Activated B cell treated with CpG ODN at 0.5 μM for 24 hours (primary cell): Measurements from ENCODE around the gene NPAS1. TPM values are rescaled to one million over a fixed set of nuclear protein-coding genes. Genes with fewer than 3 reads are reported as not detected.

Experiments
- ATAC-seq: fragments of 200-7000 bp; cut with Tn5 transposase; one replicate; pipeline ENCODE4 v1.10.0; 2021; ENCODE audit warnings: low read depth, mild to moderate bottlenecking, moderate library complexity
- CTCF ChIA-PET: fragments of 350-600 bp; sonication (Branson Sonifier 250); formaldehyde crosslinking; loops from one replicate; lab custom pipeline; 2021; ENCODE audit warnings: antibody characterized with exemption; lab: Charles Lee
- POLR2A ChIA-PET: fragments of 350-600 bp; sonication (Branson Sonifier 250); formaldehyde crosslinking; loops from one replicate; lab custom pipeline; 2021; ENCODE audit warnings: antibody characterized with exemption; lab: Charles Lee
- DNase-seq: peaks from one replicate; pipeline ENCODE4 v3.0.0; 2022
- H3K27ac Mint-ChIP-seq: one replicate; pipeline ENCODE4 v1.8.0; 2020; ENCODE audit warnings: mixed read lengths
- H3K27me3 Mint-ChIP-seq: one replicate; pipeline ENCODE4 v1.8.0; 2021; ENCODE audit warnings: mixed read lengths
- H3K36me3 Mint-ChIP-seq: one replicate; pipeline ENCODE4 v1.8.0; 2021; ENCODE audit warnings: low read depth, mixed read lengths
- H3K4me1 Mint-ChIP-seq: one replicate; pipeline ENCODE4 v1.8.0; 2021; ENCODE audit warnings: mixed read lengths
- H3K4me3 Mint-ChIP-seq: one replicate; pipeline ENCODE4 v1.8.0; 2020; ENCODE audit warnings: mild to moderate bottlenecking, mixed read lengths
- H3K9me3 Mint-ChIP-seq: one replicate; pipeline ENCODE4 v1.8.0; 2020; ENCODE audit warnings: mixed read lengths
- CTCF ChIP-seq: fragments of 200-600 bp; IDR thresholded peaks from one replicate; pipeline ENCODE4 v1.8.0; 2022; ENCODE audit warnings: antibody characterized with exemption, mild to moderate bottlenecking
- intact Hi-C: fragments of 100-400 bp; cut with micrococcal nuclease; formaldehyde crosslinking; loops from one replicate; pipeline ENCODE4 v1.15.1; 2024
- total RNA-seq: library from RNA; stranded (reverse); gene quantifications from 2 replicates; pipeline ENCODE4 v1.2.3, GENCODE V29; 2022

Gene NPAS1
- total RNA-seq, 1 donor from 2014 or later, result 0.40 TPM

GRCh38 chr19:47058621-47059022, 39.0 kb downstream of the NPAS1 start:
- no peak for DNase-seq
- Mint-ChIP-seq H3K9me3 (no peaks in the 10 kb centered on the region), H3K4me1 (no peaks in the 10 kb centered on the region), H3K36me3 (peaks cover 2% of the 10 kb centered on the region), H3K4me3 (no peak overlapping the region), H3K27me3 (peaks cover 6% of the 10 kb centered on the region), H3K27ac (no peak overlapping the region)
- TF ChIP-seq CTCF, result no peak
- intact Hi-C loops, result no loop called here
- CTCF ChIA-PET, result no interaction called here
- POLR2A ChIA-PET, result no interaction called here
- no peak for ATAC-seq

- no peak for TF ChIP-seq CTCF
- POLR2A ChIA-PET, result interaction anchor here (0.6 to 0.7 kb wide), 4 partner anchors 10 to 31 kb away, joined by 4 to 14 read pairs (median 8); no protein-coding TSS in a partner anchor
- ATAC-seq (no peak), DNase-seq (no peak)
- Mint-ChIP-seq H3K27ac (no peak overlapping the region), H3K4me3 (no peak overlapping the region), H3K27me3 (no peaks in the 10 kb centered on the region), H3K36me3 (peaks cover 40% of the 10 kb centered on the region), H3K9me3 (no peaks in the 10 kb centered on the region), H3K4me1 (no peaks in the 10 kb centered on the region)
- intact Hi-C loops, result no loop called here
- CTCF ChIA-PET, result interaction anchor here (0.9 kb wide), 1 partner anchor 29 kb away, joined by 3 read pairs; no protein-coding TSS in a partner anchor
These were observed 44.2 kb downstream of the NPAS1 start for GRCh38 chr19:47063874-47064273.

GRCh38 chr19:47065242-47065641, 45.6 kb downstream of the NPAS1 start:
- DNase-seq (no peak), ATAC-seq (no peak)
- ChIA-PET CTCF (no interaction called here), POLR2A (interaction anchor here (0.7 kb wide), 1 partner anchor 16 kb away, joined by 4 read pairs; no protein-coding TSS in a partner anchor)
- intact Hi-C loops, result no loop called here
- no peaks in the 10 kb centered on the region for H3K27me3 Mint-ChIP-seq
- H3K9me3 Mint-ChIP-seq, result no peaks in the 10 kb centered on the region
- H3K36me3 Mint-ChIP-seq, result peaks cover 54% of the 10 kb centered on the region
- no peak overlapping the region for H3K27ac Mint-ChIP-seq
- no peak overlapping the region for H3K4me3 Mint-ChIP-seq
- no peaks in the 10 kb centered on the region for H3K4me1 Mint-ChIP-seq
- no peak for TF ChIP-seq CTCF

GRCh38 chr19:47066376-47067214, 47.0 kb downstream of the NPAS1 start:
- CTCF ChIA-PET, result no interaction called here
- H3K9me3 Mint-ChIP-seq, result no peaks in the 10 kb centered on the region
- no peak overlapping the region for H3K27ac Mint-ChIP-seq
- POLR2A ChIA-PET, result no interaction called here
- H3K4me3 Mint-ChIP-seq, result no peak overlapping the region
- H3K4me1 Mint-ChIP-seq, result no peaks in the 10 kb centered on the region
- DNase-seq, result no peak
- no peak for TF ChIP-seq CTCF
- H3K27me3 Mint-ChIP-seq, result no peaks in the 10 kb centered on the region
- peaks cover 68% of the 10 kb centered on the region for H3K36me3 Mint-ChIP-seq
- intact Hi-C loops, result no loop called here
- ATAC-seq, result no peak

- no peak for ATAC-seq
- DNase-seq, result no peak
- TF ChIP-seq CTCF, result no peak
- no peaks in the 10 kb centered on the region for H3K27me3 Mint-ChIP-seq
- intact Hi-C loops, result no loop called here
- H3K27ac Mint-ChIP-seq, result no peak overlapping the region
- H3K9me3 Mint-ChIP-seq, result no peaks in the 10 kb centered on the region
- H3K36me3 Mint-ChIP-seq, result peaks cover 70% of the 10 kb centered on the region
- CTCF ChIA-PET, result no interaction called here
- POLR2A ChIA-PET, result no interaction called here
- no peaks in the 10 kb centered on the region for H3K4me1 Mint-ChIP-seq
- no peak overlapping the region for H3K4me3 Mint-ChIP-seq
These were observed 47.7 kb downstream of the NPAS1 start for GRCh38 chr19:47067215-47067847.
